Activated CD4-positive, CD25-positive, alpha-beta regulatory T cell treated with anti-CD3 and anti-CD28 coated beads, Interleukin-2, amount 50 U/mL, for 72 hours (primary cell): ENCODE results near the gene CC2D1A.
A peak's percentile ranks its signal among the peaks of the same experiment; 100 is the strongest.

Experiments used
- DNase-seq: peaks from one replicate; pipeline ENCODE4 v3.0.0; 2021

Gene CC2D1A

DNA sequence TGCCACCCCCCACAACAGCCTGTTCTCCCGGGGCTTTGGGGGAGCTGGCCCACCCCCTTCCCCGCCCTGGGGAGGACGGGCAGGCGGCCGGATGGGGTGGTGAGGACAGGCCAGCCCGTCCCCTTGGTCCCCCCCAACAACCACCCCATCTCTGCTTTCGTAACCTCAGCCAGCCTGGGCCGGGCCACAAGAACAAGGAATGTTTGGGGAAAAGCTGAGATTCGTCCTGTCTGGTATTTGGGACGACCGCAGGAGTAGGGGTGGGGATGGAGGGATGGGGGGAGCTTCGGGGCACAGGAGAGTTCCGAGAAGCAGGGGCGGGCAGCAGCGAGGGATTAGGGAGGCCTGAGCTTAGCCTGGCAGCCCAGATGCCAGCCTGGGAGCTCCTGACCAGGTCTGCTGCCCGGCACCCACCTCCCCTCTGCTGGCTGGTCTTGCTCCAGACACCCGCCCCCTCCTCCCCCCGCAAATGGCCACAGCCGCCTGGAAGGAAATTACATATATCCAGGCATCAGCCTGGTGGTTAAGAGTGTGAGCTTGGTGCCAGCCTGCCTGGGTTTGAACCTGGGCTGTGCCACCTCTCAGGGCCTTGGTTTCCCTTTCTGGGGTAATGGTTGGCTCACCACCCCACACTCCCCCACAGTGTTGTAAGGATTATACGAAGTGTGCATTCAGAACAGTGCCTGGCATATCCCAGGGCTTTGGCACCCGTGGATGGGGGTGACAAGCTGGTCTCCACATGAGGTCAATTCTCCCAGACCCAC, 32.5 kb downstream of the CC2D1A start, which contains the start of gene PODNL1:
PODNL1 (minus strand) TSS at position 117 of the 764 bp plus-strand sequence. CDS start 236 bp downstream, outside the sequence.
- no peak for DNase-seq

DNA sequence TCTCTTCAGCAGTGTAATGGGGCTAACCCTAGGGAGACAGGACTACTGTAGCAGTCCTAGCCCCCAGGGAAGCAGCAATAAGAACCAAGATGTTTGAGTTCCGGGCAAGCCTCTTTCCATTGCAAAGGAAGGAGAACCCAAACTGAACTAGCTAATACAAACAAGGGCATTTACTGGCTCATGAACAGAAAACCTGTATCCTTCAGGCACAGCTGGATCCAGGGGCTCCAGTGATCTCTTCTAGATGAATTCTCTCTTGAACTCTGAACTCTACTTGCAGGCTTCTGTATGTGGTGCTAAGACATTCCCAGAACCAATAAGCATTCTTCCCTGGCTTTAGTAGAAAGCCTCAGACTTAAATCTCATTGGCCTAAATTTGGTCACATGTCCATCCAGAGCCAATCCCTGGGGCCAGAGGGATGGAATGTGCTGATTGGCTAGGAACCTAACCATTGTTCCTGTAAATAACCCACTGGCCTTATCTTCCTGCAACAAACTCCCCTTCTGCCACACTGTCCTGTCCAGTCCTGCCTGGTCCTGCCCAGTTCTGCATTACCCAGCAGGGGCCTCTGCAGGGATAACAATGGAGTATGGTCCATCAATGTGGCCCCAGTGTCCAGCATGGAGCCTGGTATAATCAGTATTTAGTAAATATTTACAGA, 36.2 kb downstream of the CC2D1A start:
- no peak for DNase-seq

DNA sequence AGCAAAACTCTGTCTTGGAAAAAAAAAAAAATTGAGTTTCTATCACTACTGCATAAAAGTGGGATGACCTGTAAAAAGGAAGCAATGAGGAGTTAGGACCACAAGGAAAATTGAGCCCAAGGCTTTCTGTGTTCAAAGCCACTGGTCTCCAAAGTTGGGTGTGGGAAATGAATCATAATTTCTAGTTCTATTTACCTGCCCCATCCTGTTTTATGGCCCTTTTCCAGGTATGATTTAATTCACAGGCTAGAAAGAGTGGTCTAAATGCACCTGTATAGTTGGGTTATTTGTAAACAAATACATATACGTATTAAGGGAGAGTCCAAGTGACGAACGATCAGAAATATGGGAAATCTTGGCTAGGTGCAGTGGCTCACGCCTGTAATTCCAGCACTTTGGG, 40.4 kb downstream of the CC2D1A start:
- DNase-seq: no peak

DNA sequence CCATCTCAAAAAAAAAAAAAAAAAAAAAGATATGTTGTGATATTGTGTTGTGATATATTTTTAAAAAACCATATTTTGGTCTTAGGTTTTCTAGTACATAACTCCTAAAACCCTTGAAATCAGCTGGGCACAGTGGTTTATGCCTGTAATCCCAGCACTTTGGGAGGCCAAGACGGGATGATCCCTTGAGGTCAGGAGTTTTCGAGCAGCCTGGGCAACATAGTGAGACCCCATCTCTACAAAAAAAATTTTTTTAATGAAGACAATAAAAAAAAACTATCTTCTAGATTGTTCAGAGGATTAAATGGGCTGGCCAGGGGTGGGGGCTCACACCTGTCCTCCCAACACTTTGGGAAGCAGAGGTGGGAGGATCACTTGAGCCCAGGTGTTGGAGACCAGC, 45.0 kb downstream of the CC2D1A start:
- no peak for DNase-seq

DNA sequence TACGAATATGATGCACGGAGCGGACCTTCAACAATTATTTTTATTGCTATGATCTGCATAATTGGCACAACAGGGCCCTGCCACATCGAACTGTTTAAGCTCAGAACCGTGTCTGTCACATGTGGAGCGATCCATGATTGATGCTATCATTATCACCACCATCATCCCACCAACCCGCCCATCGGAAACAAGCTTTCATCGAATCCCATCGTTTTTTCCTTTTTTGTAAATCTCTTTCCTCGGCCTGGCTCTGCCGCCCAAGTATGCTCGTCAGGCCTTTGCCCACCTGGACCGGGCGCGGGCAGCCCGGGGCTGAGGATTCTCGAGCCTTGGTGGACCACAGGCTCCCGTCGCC, 45.8 kb downstream of the CC2D1A start:
- DNase-seq: no peak

DNA sequence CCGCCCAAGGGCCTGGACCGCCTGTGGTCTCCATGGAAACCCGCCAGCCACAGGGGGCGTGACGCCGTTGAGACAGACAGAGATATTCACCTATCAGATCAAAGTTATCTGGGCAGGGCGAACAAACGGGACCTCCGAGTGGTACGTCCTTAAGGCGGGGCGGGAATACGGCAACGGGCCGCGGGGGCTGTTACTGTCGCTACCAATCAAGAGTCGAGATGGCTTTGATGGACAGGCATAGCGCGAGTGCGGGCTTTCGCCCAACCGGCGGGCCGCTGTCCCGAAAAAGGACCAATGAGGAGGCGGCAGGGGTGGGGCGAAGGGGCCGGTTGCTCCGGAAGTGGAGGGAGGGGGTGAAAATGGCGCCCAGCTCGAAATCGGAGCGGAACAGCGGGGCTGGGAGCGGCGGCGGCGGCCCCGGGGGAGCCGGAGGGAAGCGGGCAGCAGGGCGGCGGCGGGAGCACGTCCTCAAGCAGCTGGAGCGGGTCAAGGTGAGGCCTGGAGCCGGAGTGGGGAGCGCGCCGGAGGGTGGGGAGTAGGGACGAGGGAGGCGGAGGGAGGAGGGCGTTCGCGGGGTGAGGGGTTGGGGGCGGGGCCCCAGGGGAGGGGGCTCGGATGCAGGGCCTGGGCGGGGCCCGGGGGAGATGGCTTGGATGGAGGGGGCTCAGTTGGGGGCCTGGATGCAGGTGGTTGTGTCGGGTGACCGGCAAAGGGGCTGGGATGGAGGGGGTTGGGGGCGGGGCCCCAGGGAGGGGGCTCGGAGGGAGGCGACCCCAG, 46.3 kb downstream of the CC2D1A start, which contains the start of gene DCAF15:
DCAF15 (plus strand) TSS at position 356 of the 777 bp plus-strand sequence; CDS start at position 360, 4 bp downstream.
- peak; percentile 98 for DNase-seq

DNA sequence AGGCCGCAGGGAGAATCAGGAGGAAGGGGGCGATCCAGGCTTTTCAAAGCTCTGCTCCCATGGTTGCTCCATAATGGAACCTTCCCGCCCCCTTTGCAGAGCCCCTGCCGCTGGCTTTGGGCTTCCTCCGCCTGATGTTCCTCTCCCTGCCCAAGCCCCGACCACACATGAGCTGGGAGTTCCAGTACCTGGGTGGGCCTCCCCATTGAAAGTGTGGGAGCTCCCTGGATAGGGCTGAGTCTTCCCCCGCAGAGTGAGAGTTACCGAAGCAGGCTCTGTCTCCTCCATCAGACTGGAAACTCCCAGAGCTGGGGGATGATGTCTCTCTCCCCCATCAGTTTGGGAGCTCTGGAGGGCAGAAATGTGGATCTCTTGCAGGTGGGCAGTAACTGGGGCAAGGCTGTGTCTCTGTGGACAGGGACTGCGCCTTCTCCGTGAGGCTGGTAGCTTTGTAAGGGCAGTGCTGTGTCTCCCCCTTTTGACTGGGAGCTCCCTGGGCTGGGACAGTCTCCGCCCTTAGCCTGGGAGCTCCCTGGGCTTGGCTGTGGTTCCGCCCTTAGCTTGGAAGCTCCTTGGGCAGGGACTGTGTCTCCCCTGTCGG, 47.0 kb downstream of the CC2D1A start:
- no peak for DNase-seq

DNA sequence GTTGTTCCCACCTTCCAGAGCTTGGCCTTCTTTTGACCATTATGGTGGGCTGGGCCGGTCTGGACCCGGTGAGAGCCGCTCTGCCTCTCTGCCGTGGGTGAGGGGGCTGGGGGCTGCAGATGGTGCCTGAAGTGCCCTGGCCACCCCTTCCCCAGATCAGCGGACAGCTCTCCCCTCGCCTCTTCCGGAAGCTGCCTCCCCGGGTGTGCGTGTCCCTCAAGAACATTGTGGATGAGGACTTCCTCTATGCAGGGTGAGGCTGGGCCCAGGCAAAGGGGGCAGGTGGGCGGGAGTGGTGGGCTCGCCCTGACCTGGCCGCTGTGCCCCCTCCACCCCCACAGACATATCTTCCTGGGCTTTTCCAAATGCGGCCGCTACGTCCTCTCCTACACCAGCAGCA, 48.2 kb downstream of the CC2D1A start:
- DNase-seq: no peak

DNA sequence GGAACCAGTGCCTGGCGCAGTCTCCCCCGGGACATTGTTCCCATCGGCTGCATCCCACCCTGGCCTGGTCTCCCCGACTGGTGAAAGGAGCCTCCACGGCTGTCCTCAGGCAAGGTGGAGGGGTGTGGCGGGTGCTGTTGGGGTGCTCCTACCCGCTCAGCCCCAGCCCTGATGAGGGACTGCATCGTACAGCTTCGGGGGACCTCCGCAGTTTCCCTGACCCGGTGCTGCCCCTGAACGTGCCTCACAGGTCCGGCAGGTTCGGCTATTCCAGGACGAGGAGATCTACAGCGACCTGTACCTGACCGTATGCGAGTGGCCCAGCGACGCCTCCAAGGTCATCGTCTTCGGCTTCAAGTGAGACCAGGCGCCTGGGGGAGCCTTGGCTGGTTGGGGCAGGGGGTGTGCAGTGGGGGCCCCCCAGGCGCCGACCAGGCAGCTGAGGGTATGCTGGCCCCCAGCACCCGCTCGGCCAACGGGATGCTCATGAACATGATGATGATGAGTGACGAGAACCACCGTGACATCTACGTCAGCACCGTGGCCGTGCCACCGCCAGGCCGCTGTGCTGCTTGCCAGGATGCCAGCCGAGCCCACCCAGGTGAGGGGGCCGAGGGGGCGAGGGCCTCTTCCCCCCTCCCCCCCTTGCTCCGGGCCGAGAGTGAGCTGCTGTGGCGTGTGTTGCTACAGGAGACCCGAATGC, 49.8 kb downstream of the CC2D1A start:
- DNase-seq: no peak

DNA sequence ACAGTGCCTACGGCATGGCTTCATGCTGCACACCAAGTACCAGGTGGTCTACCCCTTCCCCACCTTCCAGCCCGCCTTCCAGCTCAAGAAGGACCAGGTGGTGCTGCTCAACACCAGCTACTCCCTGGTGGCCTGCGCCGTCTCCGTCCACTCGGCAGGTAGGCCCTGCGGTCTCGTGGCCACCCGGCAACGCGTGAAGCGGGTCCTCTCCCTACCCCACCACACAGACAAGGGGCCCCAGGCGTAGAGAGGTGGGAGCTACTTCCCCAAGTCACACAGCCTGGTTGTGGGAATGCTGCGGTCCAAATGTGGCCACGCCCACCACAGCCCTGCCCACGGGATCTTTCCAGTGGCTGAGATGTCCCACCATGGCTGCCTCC, 50.4 kb downstream of the CC2D1A start:
- DNase-seq: no peak

DNA sequence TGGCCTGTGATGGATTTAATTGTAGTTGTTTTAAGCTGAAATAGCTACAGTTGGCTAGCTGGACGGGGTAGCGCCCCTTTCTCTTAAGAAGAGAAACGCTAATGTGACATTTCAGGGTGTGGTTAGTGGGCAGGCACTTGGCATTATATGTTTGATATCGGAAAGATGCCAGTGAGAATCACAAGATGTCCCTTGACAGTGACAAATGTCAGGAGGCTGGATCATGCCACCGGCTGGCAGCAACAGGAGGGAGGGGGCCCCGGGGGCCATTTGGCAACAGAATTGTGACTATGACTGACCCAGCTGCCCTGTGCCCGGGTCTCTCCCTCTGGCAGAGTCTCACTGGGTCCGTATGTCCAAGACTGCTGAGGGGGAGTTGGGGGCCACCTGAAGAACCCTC, 51.0 kb downstream of the CC2D1A start:
- no peak for DNase-seq

DNA sequence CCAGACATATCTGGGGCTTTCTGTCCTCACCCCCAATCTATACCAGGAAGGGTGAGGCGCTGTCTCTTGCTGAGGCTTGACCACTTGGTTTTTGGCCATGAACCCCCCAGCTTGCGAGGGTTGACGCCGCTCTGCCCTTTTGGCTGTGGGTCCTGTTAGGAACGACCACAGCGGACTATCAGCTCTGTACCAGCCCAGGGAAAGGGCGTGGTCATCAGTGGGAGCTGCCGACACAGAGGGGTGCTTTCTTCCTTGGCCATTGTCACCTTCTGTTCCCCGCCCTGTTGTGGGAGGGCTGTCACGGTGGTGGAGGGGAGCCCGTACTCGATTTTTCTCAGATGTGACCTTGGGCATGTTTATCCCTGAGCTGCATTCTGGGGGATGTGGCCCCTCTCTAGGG, 52.0 kb downstream of the CC2D1A start:
- DNase-seq: no peak

DNA sequence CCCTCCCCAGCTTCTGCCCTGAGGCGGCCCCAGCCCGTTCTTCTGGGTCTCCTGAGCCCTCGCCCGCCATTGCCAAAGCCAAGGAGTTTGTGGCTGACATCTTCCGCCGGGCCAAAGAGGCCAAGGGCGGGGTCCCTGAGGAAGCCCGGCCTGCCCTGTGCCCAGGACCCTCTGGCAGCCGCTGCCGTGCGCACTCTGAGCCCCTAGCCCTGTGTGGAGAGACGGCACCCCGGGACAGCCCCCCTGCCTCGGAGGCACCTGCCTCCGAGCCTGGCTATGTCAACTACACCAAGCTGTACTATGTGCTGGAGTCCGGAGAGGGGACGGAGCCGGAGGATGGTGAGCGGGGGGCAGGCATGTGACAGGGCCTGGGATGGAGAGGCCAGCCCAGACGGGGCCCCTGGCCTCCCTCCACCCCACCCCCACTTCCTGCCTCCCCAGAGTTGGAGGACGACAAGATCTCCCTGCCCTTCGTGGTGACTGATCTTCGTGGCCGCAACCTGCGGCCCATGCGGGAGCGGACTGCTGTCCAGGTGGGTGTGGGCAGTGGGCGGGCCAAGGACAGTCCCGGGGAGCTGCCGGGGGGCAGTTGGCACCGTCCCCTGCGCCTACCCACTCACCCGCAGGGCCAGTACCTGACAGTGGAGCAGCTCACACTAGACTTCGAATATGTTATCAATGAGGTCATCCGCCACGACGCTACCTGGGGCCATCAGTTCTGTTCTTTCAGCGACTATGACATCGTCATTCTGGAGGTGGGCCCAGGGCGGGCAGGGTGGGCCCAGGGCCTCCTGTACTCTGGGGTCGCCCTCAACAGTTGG, 53.4 kb downstream of the CC2D1A start:
- no peak for DNase-seq

DNA sequence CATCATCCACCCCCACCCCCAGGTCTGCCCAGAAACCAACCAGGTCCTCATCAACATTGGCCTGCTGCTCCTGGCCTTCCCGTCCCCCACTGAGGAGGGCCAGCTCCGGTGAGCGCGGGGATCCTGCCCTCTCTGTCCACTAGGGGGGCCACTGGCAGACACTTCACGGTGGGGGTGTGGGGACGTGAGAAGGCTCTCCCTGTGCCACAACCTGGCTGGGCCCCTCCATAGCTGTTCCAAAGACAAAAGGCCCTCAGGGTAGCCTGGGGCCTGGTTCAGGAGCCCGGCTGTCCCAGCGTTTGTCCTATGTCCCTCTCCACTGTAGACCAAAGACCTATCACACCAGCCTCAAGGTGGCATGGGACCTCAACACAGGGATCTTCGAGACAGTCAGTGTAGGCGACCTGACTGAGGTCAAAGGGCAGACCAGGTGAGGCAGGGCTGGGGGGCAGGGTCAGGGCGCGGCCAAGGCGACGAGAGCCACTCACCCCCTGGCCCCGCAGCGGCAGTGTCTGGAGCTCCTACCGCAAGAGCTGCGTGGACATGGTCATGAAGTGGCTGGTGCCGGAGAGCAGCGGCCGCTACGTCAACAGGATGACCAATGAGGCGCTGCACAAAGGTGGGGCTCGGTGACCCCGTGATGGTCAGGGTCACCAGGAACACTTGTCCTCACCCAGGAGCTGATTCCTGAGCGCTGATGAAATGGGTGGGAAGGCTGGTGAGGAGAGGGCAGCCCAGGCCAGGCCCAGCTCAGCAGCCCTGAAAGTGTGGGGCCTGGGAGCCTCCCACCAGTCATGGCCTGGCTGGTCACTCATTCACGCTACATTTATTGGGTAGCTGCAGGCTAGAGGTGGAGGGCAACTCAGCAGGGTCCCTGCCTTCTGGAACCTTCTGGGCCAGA, 54.2 kb downstream of the CC2D1A start:
- no peak for DNase-seq

DNA sequence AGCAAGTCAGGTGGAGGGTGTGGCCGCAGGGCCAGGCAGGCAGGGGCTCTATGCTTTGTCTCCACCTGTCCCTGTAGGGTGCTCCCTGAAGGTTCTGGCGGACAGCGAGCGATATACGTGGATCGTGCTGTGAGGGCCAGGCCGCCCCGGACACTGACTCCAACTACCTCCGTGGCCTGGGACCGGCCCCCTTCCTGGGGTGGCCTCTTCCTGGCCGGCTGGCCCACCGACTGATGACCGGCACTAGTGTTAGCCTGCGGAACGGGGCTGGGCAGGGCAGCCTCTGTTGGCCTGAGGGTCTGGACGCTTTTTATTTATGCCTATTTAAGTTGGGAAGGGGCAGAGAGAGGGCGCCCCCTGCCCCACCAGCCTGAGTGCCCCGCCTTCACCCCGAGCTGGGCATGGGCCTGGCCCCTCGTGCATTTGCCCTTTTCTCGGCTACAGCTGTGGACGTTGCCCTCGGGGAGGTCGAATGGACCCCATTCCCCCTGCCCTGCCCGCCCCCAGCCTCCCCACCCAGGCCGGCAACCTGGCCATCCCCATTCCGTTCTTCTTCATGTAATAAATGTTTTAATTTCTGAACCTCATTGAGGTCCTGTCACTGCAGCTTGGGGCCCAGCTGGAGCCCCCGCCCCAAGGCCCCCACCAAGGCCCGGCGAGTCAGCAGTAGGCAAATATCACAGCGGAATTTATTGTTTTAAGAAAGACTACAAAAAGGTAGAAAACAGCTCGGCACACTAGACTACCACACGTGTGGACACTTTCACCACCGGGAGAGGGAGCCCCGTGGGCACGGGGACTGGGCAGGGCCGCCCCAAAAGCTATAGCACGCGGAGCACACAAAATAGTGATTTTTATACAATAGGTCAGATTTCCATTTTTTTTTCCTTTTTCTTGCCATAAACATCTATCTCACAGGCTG, 55.1 kb downstream of the CC2D1A start:
- no peak for DNase-seq

DNA sequence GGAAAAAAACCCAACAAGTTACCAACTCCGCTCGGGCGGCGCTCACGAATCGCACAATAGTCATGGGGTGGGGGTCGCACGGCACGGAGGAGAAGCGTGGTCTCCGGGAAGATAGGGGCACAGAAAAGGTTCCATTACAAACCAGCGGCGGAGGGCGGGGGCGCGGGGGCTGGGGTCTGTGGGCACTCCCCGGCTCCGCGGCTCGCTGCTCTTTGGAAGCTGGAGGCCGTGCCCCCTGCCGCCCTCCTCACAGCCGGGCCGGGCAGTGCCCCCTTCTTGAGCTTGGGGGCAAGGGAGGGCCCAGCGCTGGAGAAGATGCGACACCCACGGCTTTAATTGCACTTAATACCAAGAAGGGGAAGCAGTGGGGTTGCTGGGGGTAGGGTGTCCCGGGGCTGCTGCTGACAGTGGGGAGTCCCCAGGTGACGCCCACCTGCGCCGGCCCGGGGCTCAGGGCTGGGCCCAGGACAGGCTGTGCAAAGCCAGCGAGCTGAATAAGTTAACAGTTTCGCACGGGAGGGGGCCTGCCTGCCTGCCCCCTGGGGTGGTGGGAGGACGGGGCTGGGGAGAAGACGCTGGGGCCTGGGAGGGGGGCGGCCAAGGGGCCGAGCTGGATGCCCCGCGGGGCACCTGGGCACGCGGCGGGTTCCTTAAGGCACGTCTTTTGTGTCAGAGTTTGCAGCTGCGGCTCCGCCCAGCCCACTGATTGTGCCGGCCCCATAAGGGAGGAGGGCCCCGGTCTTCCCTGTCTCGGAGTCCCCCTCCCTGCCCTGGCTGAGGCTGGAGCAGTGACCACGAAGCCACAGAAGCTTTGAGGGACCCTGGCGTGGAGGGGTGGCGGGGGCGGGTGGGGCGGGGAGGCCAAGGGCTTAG, 56.1 kb downstream of the CC2D1A start:
- no peak for DNase-seq

DNA sequence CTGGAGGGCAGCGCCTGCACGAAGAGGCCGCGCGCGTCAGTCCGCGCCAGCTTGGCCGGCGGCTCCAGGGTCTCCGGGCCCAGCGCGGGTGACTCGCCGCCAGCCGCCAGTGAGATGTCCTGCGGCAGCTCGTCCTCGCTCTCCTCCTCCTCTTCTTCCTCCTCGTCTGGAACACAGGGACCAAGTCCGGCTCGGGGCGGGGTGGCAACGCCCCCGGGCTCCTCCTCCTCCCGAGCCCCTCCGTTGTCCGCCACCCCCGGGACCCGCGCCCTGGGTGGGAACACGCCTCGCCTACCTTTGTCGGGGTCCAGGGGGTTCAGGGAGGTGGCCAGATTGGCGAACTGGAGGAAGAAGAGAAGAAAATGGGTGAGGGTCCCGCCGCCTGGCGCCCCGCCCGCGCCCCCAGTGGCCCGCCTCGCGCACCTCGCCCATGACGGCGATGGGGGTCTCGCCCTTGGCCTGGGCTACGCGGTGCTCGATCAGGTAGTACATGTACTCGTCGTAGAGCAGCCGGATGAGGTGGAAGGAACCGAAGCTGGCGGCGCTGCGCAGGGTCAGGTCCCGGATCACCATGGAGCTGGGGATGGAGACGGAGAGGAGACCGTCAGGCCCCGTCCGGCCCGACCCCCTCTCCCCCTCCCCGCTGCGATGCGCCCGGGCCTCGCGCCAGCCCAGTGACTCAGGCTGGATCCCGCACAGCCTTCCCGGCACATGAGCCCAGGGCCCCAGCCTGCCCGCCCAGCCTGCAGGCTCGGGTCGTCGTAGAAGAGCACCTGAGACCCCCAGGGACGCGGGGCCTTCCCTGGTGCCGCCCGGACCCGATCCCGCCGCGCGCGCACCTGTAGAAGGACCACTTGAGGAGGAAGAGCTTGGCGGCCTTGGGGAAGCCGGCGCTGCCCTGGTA, 57.0 kb downstream of the CC2D1A start:
- no peak for DNase-seq
